SH-SY5Y (cell line): ENCODE measurements around the gene OXLD1.

Experiments
- GATA2 ChIP-seq: IDR thresholded peaks from 2 replicates; pipeline ENCODE4 v1.6.1; 2011; ENCODE audit warnings: mild to moderate bottlenecking, low read depth, low read length
- GATA3 ChIP-seq: IDR thresholded peaks from 2 replicates; pipeline ENCODE4 v1.6.1; 2011; ENCODE audit warnings: low read depth, mild to moderate bottlenecking, low read length, moderate library complexity

DNA sequence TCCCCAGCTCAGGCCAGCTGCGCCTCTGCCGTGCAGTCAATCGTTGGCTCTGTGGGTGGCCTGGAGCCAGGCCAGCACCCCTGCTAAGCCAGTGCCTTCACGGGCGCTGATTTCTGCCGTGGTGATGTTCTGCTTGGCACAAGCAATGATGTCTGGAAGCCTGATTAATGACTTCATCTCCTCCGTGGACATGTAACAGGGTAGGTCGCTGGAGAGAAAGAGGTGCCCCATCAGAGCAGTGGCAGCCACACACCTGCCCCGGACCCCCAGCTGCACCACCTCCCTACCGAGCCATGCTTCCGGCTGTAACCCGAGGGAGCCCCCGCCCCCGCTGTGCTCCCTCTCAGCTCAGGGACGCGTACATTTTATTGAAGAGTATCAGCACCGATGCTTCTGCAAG is 15.3 kb upstream of the OXLD1 start:
- TF ChIP-seq GATA2 (no peak), GATA3 (no peak)
